DND-41 (cell line): Measurements from ENCODE around the gene ARL14EPL.

Source experiments
- ATAC-seq: fragments of 200-7000 bp; cut with Tn5 transposase; 3 replicates; pipeline ENCODE4 v1.9.1; 2021; ENCODE audit warnings: low read depth; ENCODE audit not compliant: insufficient read depth
- DNase-seq: peaks from one replicate; pipeline ENCODE4 v3.0.0-alpha.2; 2020
- H2AFZ ChIP-seq: 2 replicates; pipeline ENCODE4 v1.6.0; 2012; ENCODE audit warnings: low read depth, low read length
- H3K27ac ChIP-seq: 2 replicates; pipeline ENCODE4 v1.5.1; 2012; ENCODE audit warnings: low read length, inconsistent platforms
- H3K27me3 ChIP-seq: fragments of 200-600 bp; sonication (generic); 2 replicates; pipeline ENCODE4 v1.6.0; 2012; ENCODE audit warnings: low read length, mild to moderate bottlenecking, inconsistent platforms; ENCODE audit not compliant: insufficient read depth, poor library complexity
- H3K36me3 ChIP-seq: 2 replicates; pipeline ENCODE4 v1.5.1; 2012; ENCODE audit warnings: low read length, inconsistent platforms; ENCODE audit not compliant: insufficient read depth
- H3K4me1 ChIP-seq: 2 replicates; pipeline ENCODE4 v1.5.1; 2012; ENCODE audit warnings: mild to moderate bottlenecking, low read length; ENCODE audit not compliant: insufficient read depth
- H3K4me2 ChIP-seq: 2 replicates; pipeline ENCODE4 v1.6.0; 2012; ENCODE audit warnings: mild to moderate bottlenecking, moderate library complexity, low read length, inconsistent platforms; ENCODE audit not compliant: insufficient read depth
- H3K4me3 ChIP-seq, 2 experiments: fragments of 200-600 bp in 1 of 2; shearing (Covaris generic) in 1 of 2; 2 replicates each; pipeline ENCODE4 v1.5.1; 2012 to 2016; ENCODE audit warnings: inconsistent platforms in 2 of 2, low read length in 2 of 2, mild to moderate bottlenecking in 2 of 2, low read depth in 1 of 2, moderate library complexity in 1 of 2
- H3K79me2 ChIP-seq: 2 replicates; pipeline ENCODE4 v1.6.0; 2012; ENCODE audit warnings: low read length, inconsistent platforms; ENCODE audit not compliant: insufficient read depth
- H3K9ac ChIP-seq: 2 replicates; pipeline ENCODE4 v1.6.0; 2012; ENCODE audit warnings: low read depth, mild to moderate bottlenecking, inconsistent platforms, low read length, moderate library complexity
- H3K9me3 ChIP-seq: 2 replicates; pipeline ENCODE4 v1.5.1; 2012; ENCODE audit warnings: low read length, moderate library complexity, mild to moderate bottlenecking, inconsistent platforms; ENCODE audit not compliant: insufficient read depth, severe bottlenecking
- H4K20me1 ChIP-seq: 2 replicates; pipeline ENCODE4 v1.6.0; 2012; ENCODE audit warnings: low read length; ENCODE audit not compliant: insufficient read depth
- CTCF ChIP-seq: IDR thresholded peaks from 2 replicates; pipeline ENCODE4 v1.5.1; 2012; ENCODE audit warnings: borderline replicate concordance, low read length, moderate library complexity, mild to moderate bottlenecking; ENCODE audit not compliant: poor library complexity, severe bottlenecking; ENCODE audit errors: extremely low read depth
- EZH2 ChIP-seq: IDR thresholded peaks from 3 replicates; pipeline ENCODE4 v1.6.1; 2012; ENCODE audit warnings: borderline replicate concordance, low read depth, mild to moderate bottlenecking, moderate library complexity, low read length, inconsistent platforms; ENCODE audit not compliant: severe bottlenecking

Gene ARL14EPL

GRCh38 chr5:116002116-116002906 is 30.0 kb upstream of the ARL14EPL start:
- Histone ChIP-seq H3K4me1 (no peaks in the 10 kb centered on the region), H3K36me3 (no peaks in the 10 kb centered on the region), H3K9me3 (no peaks in the 10 kb centered on the region), H3K79me2 (no peaks in the 10 kb centered on the region), H2AFZ (no peak overlapping the region), H4K20me1 (no peaks in the 10 kb centered on the region), H3K9ac (no peak overlapping the region), H3K4me3 (no peak overlapping the region), H3K4me2 (no peak overlapping the region), H3K27me3 (no peaks in the 10 kb centered on the region), H3K27ac (no peak overlapping the region)
- DNase-seq = no peak
- ATAC-seq = no peak
- no peak for TF ChIP-seq CTCF
- TF ChIP-seq EZH2 = no peak

GRCh38 chr5:116004248-116004647 is 28.0 kb upstream of the ARL14EPL start:
- Histone ChIP-seq H4K20me1 (no peaks in the 10 kb centered on the region), H3K36me3 (no peaks in the 10 kb centered on the region), H3K9ac (no peak overlapping the region), H3K9me3 (no peaks in the 10 kb centered on the region), H3K4me3 (no peak overlapping the region), H2AFZ (no peak overlapping the region), H3K4me1 (no peaks in the 10 kb centered on the region), H3K79me2 (no peaks in the 10 kb centered on the region), H3K4me2 (no peak overlapping the region), H3K27me3 (no peaks in the 10 kb centered on the region), H3K27ac (no peak overlapping the region)
- TF ChIP-seq CTCF (no peak), EZH2 (no peak)
- DNase-seq (no peak), ATAC-seq (no peak)

GRCh38 chr5:116009806-116010205 is 22.5 kb upstream of the ARL14EPL start:
- H3K27ac ChIP-seq = no peak overlapping the region
- H2AFZ ChIP-seq = no peak overlapping the region
- DNase-seq = no peak
- H3K36me3 ChIP-seq = no peaks in the 10 kb centered on the region
- TF ChIP-seq CTCF = no peak
- H3K4me1 ChIP-seq = no peaks in the 10 kb centered on the region
- no peak for ATAC-seq
- H3K9ac ChIP-seq = no peak overlapping the region
- no peaks in the 10 kb centered on the region for H3K27me3 ChIP-seq
- no peak overlapping the region for H3K4me2 ChIP-seq
- H4K20me1 ChIP-seq = no peaks in the 10 kb centered on the region
- no peaks in the 10 kb centered on the region for H3K9me3 ChIP-seq
- no peaks in the 10 kb centered on the region for H3K79me2 ChIP-seq
- H3K4me3 ChIP-seq = no peak overlapping the region
